HG02943 (cell line): ENCODE measurements around the gene ASIC2.

Experiments used
- ATAC-seq: cut with Tn5 transposase; IDR thresholded peaks from one replicate; pipeline ENCODE4 v1.9.1; 2021; ENCODE audit warnings: mild to moderate bottlenecking, low read depth, moderate library complexity; ENCODE audit not compliant: unreplicated experiment

Gene ASIC2

GRCh38 chr17:33121272-33121671 is 171.8 kb downstream of the ASIC2 start:
- ATAC-seq: no peak

DNA sequence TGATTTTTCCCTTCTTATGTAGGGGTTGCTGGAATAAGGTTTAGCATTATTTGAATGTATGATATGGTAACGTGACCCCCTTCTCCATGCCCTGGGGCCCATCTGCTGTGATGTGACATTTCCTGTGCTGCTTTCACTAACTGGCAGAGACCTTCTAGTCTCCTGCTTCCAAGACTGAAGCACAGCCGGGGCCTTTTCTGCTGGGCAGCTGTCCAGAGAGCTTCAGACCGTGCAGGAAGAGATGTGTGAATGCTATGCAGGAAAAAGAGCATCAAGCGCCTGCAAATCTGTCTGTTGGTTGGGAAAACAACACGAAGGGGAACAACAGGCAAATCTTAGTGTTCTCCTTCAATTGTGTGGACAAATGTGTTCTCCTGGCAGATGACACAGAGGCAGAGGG is 173.0 kb downstream of the ASIC2 start:
- no peak for ATAC-seq

GRCh38 chr17:33118391-33119075 is 174.6 kb downstream of the ASIC2 start:
- no peak for ATAC-seq

DNA sequence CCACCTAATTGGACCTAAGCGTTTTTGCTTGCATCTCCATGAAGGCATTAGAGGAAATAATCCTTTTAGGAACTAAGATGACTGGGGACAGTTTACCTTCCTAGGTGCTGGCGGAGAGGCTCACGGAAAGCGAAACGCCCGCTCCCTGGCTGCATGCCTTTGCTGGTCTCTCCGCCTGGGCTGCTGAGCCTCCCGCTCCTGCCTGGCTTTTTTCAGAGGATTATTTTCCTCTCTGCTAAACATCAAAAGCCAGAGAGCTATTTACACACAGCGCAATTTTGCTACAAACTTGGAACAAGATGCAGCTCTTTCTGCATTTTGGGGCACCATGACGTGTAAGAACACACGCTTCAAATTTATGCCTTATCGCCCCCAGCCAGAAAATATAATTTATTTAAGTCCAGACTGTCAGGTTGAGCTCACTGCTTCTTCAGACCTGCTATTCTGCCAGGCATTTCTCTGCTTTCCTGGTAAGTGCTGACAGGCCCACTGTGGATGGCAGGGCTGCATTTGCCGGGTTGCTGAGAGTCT is 177.0 kb downstream of the ASIC2 start:
- ATAC-seq: no peak

- no peak for ATAC-seq
Measured at GRCh38 chr17:33115366-33115765, 177.7 kb downstream of the ASIC2 start.

GRCh38 chr17:33113991-33114370 is 179.1 kb downstream of the ASIC2 start:
- no peak for ATAC-seq

- no peak for ATAC-seq
Measured at GRCh38 chr17:33113276-33113990, 179.7 kb downstream of the ASIC2 start.

GRCh38 chr17:33112763-33113162 is 180.3 kb downstream of the ASIC2 start:
- no peak for ATAC-seq

GRCh38 chr17:33109336-33110072 is 183.6 kb downstream of the ASIC2 start:
- no peak for ATAC-seq

GRCh38 chr17:33106525-33107165 is 186.4 kb downstream of the ASIC2 start:
- no peak for ATAC-seq

GRCh38 chr17:33105911-33106310 is 187.2 kb downstream of the ASIC2 start:
- no peak for ATAC-seq

DNA sequence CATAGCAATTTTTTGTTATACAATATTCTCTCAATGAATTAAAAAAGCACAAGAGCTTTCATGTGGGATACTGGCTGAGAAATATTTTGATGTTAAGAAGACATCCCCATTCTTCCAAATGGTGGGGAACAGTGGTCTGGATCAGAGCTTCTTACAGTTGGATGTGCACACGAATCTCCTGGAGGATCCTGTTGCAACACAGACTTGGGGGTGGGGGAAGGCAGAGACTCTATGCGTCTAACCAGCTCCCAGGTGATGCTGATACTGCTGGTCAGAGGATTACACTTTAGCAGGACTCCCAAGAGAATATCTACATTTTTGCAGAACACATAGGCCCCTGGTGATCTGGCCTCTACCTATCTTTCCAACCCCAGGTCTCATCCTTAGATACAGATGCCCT is 193.2 kb downstream of the ASIC2 start:
- no peak for ATAC-seq

GRCh38 chr17:33099252-33099651 is 193.8 kb downstream of the ASIC2 start:
- ATAC-seq: no peak

DNA sequence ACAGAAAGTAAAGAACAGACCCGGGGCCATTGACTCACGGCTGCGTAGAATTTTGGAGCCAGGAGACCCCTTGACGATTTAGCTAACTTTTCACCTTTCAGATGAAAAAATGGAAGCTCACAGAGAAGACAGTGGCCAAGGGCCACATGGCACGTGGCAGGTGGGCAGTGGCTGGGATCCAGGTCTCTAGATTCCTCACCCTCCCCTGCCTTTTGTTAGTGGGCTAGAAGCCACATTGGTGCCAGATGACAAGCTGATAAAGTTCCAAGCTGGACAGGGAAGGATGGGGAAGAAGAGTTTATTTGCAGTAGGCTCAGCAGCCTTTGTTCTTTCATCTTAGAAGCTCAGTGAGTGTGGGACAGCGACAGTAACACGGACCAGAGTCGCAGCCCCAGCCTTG is 195.7 kb downstream of the ASIC2 start:
- ATAC-seq: no peak

- ATAC-seq: no peak
Measured at GRCh38 chr17:33096161-33096560, 196.9 kb downstream of the ASIC2 start.

- no peak for ATAC-seq
Measured at GRCh38 chr17:33091271-33091670, 201.8 kb downstream of the ASIC2 start.

- no peak for ATAC-seq
Measured at GRCh38 chr17:33090806-33091205, 202.3 kb downstream of the ASIC2 start.

GRCh38 chr17:33086878-33087277 is 206.2 kb downstream of the ASIC2 start:
- ATAC-seq: no peak

GRCh38 chr17:33086041-33086440 is 207.1 kb downstream of the ASIC2 start:
- ATAC-seq: no peak

GRCh38 chr17:33085256-33085655 is 207.8 kb downstream of the ASIC2 start:
- ATAC-seq: no peak

- no peak for ATAC-seq
Measured at GRCh38 chr17:33084755-33085154, 208.3 kb downstream of the ASIC2 start.
